Kidney (tissue), 14 donors: ENCODE data around the gene SPATA6. TPM values are rescaled to one million over a fixed set of nuclear protein-coding genes. Genes with fewer than 3 reads are reported as not detected.
"Not testable (repeated sequence)": the region's sequence is repeated elsewhere in the genome, so short reads cannot be mapped to it uniquely, and the experiment has no call there.

Experiments used
- DNase-seq, 5 donors: peaks; one replicate each; pipeline ENCODE4 v3.0.0-alpha.2; 2013 to 2020
- FAIRE-seq: peaks from 2 replicates; lab custom pipeline; 2012; peaks lifted over from hg19 to GRCh38; lab: Jason Lieb, UNC
- H3K27ac ChIP-seq, 2 donors: one replicate each; pipeline ENCODE4 v1.7.0; 2013; ENCODE audit warnings: low read depth in 2 of 2, low read length in 2 of 2, inconsistent platforms in 1 of 2
- H3K27me3 ChIP-seq: one replicate; pipeline ENCODE4 v1.7.1; 2013; ENCODE audit warnings: low read length, inconsistent platforms; ENCODE audit not compliant: control insufficient read depth, insufficient read depth
- H3K36me3 ChIP-seq, 3 donors: one replicate each; pipeline versions ENCODE4 v1.7.0 to v1.7.1; 2013; ENCODE audit warnings: low read length in 3 of 3, control low read depth in 1 of 3, inconsistent platforms in 1 of 3; ENCODE audit not compliant: insufficient read depth in 3 of 3, control insufficient read depth in 2 of 3
- H3K4me1 ChIP-seq, 3 donors: one replicate each; pipeline versions ENCODE4 v1.7.0 to v1.7.1; 2013; ENCODE audit warnings: low read length in 3 of 3, inconsistent platforms in 1 of 3, low read depth in 1 of 3; ENCODE audit not compliant: control insufficient read depth in 2 of 3, insufficient read depth in 2 of 3
- H3K4me3 ChIP-seq, 3 donors: one replicate each; pipeline versions ENCODE4 v1.7.0 to v1.8.1; 2013; ENCODE audit warnings: low read length in 3 of 3, control low read depth in 1 of 3, inconsistent platforms in 1 of 3
- H3K9ac ChIP-seq, 3 donors: one replicate each; pipeline versions ENCODE4 v1.7.0 to v1.7.1; 2013; ENCODE audit warnings: low read length in 3 of 3, control low read depth in 1 of 3, inconsistent platforms in 1 of 3
- H3K9me3 ChIP-seq, 3 donors: one replicate each; pipeline versions ENCODE4 v1.7.0 to v1.7.1; 2013; ENCODE audit warnings: low read length in 3 of 3, control low read depth in 1 of 3, inconsistent platforms in 1 of 3; ENCODE audit not compliant: control insufficient read depth in 2 of 3, insufficient read depth in 1 of 3
- CTCF ChIP-seq: IDR thresholded peaks from 3 replicates; pipeline ENCODE4 v1.5.1; 2012; ENCODE audit warnings: mild to moderate bottlenecking, moderate library complexity, borderline replicate concordance; ENCODE audit not compliant: insufficient read depth; ENCODE audit errors: extremely low read depth
- intact Hi-C: fragments of 100-400 bp; cut with DNase I; formaldehyde crosslinking; loops from one replicate; pipeline ENCODE4 v1.11.1; 2022
- polyA plus RNA-seq: library from polyadenylated mRNA; stranded (reverse); fragments of 350-450 nt; fragmentation: Illumina TruSeq; extraction: RNeasy Lipid Tissue Mini Kit (QIAGEN cat#74804); gene quantifications from one replicate; pipeline ENCODE4 v1.2.3, GENCODE V29; 2014; ENCODE audit warnings: low read depth, low replicate concordance; ENCODE audit not compliant: insufficient read depth
- total RNA-seq: library from RNA; stranded (reverse); fragmentation: NEBNext Ultra II Directional; extraction: Animal tissue kit (Norgen Biotek cat#: 25700); gene quantifications from one replicate; pipeline ENCODE4 v1.2.1, GENCODE V29; 2021
- donor health status: control.
- donor health status: control.
- donor health status: control.
- donor health status: control.
- donor health status: control.
- donor health status: DM: yes; HTN: yes; CAD: no.
- donor health status: Normal renal cell carcinoma (clear cell type).

Gene SPATA6
- total and polyA plus RNA-seq, 2 donors from 2014 or later: 5.6 to 32.5 TPM

- DNase-seq (peak in 2 of 5 donors; percentile 1 to 2), FAIRE-seq (no peak)
- Histone ChIP-seq H3K4me3 (no peak overlapping the region), H3K27ac (no peak overlapping the region), H3K9me3 (no peaks in the 10 kb centered on the region), H3K4me1 (no peaks in the 10 kb centered on the region), H3K9ac (no peak overlapping the region), H3K36me3 (no peaks in the 10 kb centered on the region), H3K27me3 (no peaks in the 10 kb centered on the region)
- no peak for TF ChIP-seq CTCF
- intact Hi-C loops: no loop called here
Observed at GRCh38 chr1:48291421-48291820, 180.6 kb downstream of the SPATA6 start.

- H3K27ac ChIP-seq: no peak overlapping the region
- intact Hi-C loops: no loop called here
- TF ChIP-seq CTCF: no peak
- H3K9me3 ChIP-seq: no peaks in the 10 kb centered on the region
- FAIRE-seq (no peak), DNase-seq (no peak)
- no peak overlapping the region for H3K4me3 ChIP-seq
- H3K9ac ChIP-seq: no peak overlapping the region
- no peaks in the 10 kb centered on the region for H3K4me1 ChIP-seq
- H3K27me3 ChIP-seq: no peaks in the 10 kb centered on the region
- H3K36me3 ChIP-seq: no peaks in the 10 kb centered on the region
Observed at GRCh38 chr1:48285525-48285924, 186.5 kb downstream of the SPATA6 start.

- H3K27me3 ChIP-seq, FAIRE-seq, H3K27ac ChIP-seq, H3K9me3 ChIP-seq, H3K9ac ChIP-seq, DNase-seq, intact Hi-C loops, H3K36me3 ChIP-seq, H3K4me3 ChIP-seq, H3K4me1 ChIP-seq: not testable (repeated sequence)
- peak; percentile 15 for TF ChIP-seq CTCF
Observed at GRCh38 chr1:48284696-48285420, 187.1 kb downstream of the SPATA6 start.

DNA sequence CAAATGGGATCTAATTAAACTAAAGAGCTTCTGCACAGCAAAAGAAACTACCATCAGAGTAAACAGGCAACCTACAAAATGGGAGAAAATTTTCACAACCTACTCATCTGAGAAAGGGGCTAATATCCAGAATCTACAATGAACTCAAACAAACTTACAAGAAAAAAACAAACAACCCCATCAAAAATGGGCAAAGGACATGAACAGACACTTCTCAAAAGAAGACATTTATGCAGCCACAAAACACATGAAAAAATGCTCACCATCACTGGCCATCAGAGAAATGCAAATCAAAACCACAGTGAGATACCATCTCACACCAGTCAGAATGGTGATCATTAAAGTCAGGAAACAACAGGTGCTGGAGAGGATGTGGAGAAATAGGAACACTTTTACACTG is 189.7 kb downstream of the SPATA6 start:
- DNase-seq, H3K9ac ChIP-seq, H3K4me3 ChIP-seq, H3K4me1 ChIP-seq, intact Hi-C loops, H3K36me3 ChIP-seq, FAIRE-seq, H3K27ac ChIP-seq, H3K9me3 ChIP-seq, H3K27me3 ChIP-seq: not testable (repeated sequence)

GRCh38 chr1:48277437-48277836 is 194.6 kb downstream of the SPATA6 start:
- H3K36me3 ChIP-seq, H3K4me1 ChIP-seq, H3K27me3 ChIP-seq, intact Hi-C loops, DNase-seq, H3K4me3 ChIP-seq, H3K9me3 ChIP-seq, H3K9ac ChIP-seq, H3K27ac ChIP-seq, FAIRE-seq: not testable (repeated sequence)
